Liver (tissue), 3 donors: Measurements from ENCODE around the gene ATP6V0D1.
"Not testable (repeated sequence)": the region's sequence is repeated elsewhere in the genome, so short reads cannot be mapped to it uniquely, and the experiment has no call there.

Experiments used
- ATF3 ChIP-seq: IDR thresholded peaks from 2 replicates; pipeline ENCODE4 v1.6.1; 2016; ENCODE audit warnings: antibody characterized with exemption
- CTCF ChIP-seq: fragments of 150-350 bp; IDR thresholded peaks from 2 replicates; pipeline ENCODE4 v1.5.1; 2017; ENCODE audit warnings: improper control_type of control experiment, low read depth, low read length; ENCODE audit not compliant: missing input control
- FOXA1 ChIP-seq: IDR thresholded peaks from 2 replicates; pipeline ENCODE4 v1.6.1; 2016; ENCODE audit warnings: antibody characterized with exemption
- GABPA ChIP-seq, 2 donors: IDR thresholded peaks in 1 of 2; conservative IDR thresholded peaks in 1 of 2; 2 replicates each; pipeline ENCODE4 v1.6.1; 2016; ENCODE audit warnings: antibody characterized with exemption in 2 of 2, mild to moderate bottlenecking in 1 of 2, moderate library complexity in 1 of 2
- MAX ChIP-seq: IDR thresholded peaks from 2 replicates; pipeline ENCODE4 v1.6.1; 2016; ENCODE audit warnings: antibody characterized with exemption
- NR2F2 ChIP-seq: IDR thresholded peaks from 2 replicates; pipeline ENCODE4 v1.6.1; 2016; ENCODE audit warnings: antibody characterized with exemption
- RAD21 ChIP-seq, 2 donors: IDR thresholded peaks; 2 replicates each; pipeline ENCODE4 v1.6.1; 2016; ENCODE audit warnings: antibody characterized with exemption in 2 of 2, mild to moderate bottlenecking in 2 of 2
- REST ChIP-seq: IDR thresholded peaks from 2 replicates; pipeline ENCODE4 v1.6.1; 2016; ENCODE audit warnings: antibody characterized with exemption, mild to moderate bottlenecking
- RXRA ChIP-seq, 2 donors: IDR thresholded peaks; 2 replicates each; pipeline ENCODE4 v1.6.1; 2017 to 2018; ENCODE audit warnings: antibody characterized with exemption in 2 of 2, mild to moderate bottlenecking in 1 of 2
- SP1 ChIP-seq: IDR thresholded peaks from 2 replicates; pipeline ENCODE4 v1.6.1; 2018; ENCODE audit warnings: antibody characterized with exemption, mild to moderate bottlenecking
- TAF1 ChIP-seq: conservative IDR thresholded peaks from 2 replicates; pipeline ENCODE4 v1.6.1; 2016; ENCODE audit warnings: antibody characterized with exemption, mild to moderate bottlenecking
- ZBTB33 ChIP-seq: IDR thresholded peaks from 2 replicates; pipeline ENCODE4 v1.6.1; 2016; ENCODE audit warnings: antibody characterized with exemption
- donor health status: healthy.
- donor health status: healthy.

- TF ChIP-seq FOXA1; CTCF; GABPA (IDR thresholded peaks at IDR 0.05 in 1 of 2, conservative IDR thresholded peaks at IDR 0.05 in 1 of 2); REST; ZBTB33; NR2F2; MAX; TAF1; RXRA (IDR thresholded peaks at IDR 0.05); ATF3; SP1; RAD21 (IDR thresholded peaks at IDR 0.05): not testable (repeated sequence)
Observed at GRCh38 chr16:67513892-67514291, 32.9 kb upstream of the ATP6V0D1 start.
